ENCODE data around the gene CPT1C. TPM values are rescaled to one million over a fixed set of nuclear protein-coding genes. Genes with fewer than 3 reads are reported as not detected.

Gene CPT1C
- total RNA-seq, 4 donors from 2014 or later = 0.97 to 3.3 (median 1.8) TPM

DNA sequence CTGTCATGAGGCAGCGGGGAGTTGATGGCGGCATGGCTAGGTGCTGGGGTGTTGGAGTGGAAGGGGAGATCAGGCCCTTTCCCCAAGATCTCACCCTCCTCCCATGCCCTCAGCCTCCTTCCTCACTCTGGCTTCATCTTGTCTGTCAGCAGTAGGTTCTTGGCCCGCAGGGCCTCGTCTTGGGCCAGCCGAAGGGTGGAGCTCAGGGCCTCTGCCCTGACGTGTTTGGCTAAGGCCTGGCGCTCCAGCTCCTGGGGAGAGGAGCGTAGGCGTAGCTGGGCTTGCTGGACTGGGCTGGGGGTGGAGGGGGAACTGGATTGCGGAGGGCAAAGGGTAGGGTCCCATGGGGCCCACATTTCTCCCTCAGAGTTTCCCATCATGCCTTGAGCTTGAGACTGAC is 49.0 kb downstream of the CPT1C start:
- H3K4me3 ChIP-seq (ENCODE audit: low read depth, poor library complexity, severe bottlenecking) = no peak overlapping the region
- 44 to 69% methylated on average over 10 of the region's 10 CpGs for WGBS, 2 donors
- intact Hi-C loops (cut with DNase I; ENCODE audit: low total_unique reads) = no loop called here
- no peak for TF ChIP-seq POLR2A (IDR thresholded peaks at IDR 0.05)
- TF ChIP-seq, protein P1, sequence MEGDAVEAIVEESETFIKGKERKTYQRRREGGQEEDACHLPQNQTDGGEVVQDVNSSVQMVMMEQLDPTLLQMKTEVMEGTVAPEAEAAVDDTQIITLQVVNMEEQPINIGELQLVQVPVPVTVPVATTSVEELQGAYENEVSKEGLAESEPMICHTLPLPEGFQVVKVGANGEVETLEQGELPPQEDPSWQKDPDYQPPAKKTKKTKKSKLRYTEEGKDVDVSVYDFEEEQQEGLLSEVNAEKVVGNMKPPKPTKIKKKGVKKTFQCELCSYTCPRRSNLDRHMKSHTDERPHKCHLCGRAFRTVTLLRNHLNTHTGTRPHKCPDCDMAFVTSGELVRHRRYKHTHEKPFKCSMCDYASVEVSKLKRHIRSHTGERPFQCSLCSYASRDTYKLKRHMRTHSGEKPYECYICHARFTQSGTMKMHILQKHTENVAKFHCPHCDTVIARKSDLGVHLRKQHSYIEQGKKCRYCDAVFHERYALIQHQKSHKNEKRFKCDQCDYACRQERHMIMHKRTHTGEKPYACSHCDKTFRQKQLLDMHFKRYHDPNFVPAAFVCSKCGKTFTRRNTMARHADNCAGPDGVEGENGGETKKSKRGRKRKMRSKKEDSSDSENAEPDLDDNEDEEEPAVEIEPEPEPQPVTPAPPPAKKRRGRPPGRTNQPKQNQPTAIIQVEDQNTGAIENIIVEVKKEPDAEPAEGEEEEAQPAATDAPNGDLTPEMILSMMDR (IDR thresholded peaks at IDR 0.05) = no peak
- DNase-seq (ENCODE audit: low spot score in 2 of 2) = no peak

DNA sequence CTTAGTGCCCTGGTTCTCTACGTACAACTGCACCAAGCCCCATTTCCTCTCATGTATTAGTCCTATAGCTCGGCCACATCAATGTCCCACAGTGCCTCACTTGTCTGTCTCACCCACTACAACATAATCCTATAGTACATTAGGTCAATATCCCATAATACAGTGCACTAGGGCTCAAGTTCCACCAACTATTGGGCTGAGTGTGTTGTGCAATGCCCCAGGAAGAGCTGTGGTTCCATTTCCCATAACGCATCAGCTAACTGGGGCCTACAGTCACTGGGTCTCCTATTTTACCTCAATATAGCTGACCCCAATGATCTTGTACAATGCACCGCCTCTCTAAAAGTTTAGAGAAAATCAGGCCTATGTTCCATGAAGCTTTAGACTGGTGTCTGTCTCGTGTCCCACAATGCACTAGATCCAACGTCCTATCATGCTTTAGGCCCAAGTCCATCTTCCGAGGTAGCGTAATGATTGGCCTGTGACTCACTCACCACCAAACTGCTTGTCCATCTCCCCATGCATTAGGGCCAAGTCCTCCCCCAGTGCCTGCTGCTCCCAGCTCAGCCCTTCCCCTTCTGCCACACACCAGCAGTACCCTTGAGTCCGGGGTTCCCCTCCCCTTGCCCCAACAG is 50.4 kb downstream of the CPT1C start:
- 90 to 91% methylated on average over 9 of the region's 9 CpGs for WGBS, 2 donors
- intact Hi-C loops (cut with DNase I; ENCODE audit: low total_unique reads) = no loop called here
- no peak overlapping the region for H3K4me3 ChIP-seq (ENCODE audit: low read depth, poor library complexity, severe bottlenecking)
- TF ChIP-seq POLR2A (IDR thresholded peaks at IDR 0.05) = no peak
- TF ChIP-seq, protein P1 (IDR thresholded peaks at IDR 0.05) = no peak
- no peak for DNase-seq (ENCODE audit: low spot score in 2 of 2)

DNA sequence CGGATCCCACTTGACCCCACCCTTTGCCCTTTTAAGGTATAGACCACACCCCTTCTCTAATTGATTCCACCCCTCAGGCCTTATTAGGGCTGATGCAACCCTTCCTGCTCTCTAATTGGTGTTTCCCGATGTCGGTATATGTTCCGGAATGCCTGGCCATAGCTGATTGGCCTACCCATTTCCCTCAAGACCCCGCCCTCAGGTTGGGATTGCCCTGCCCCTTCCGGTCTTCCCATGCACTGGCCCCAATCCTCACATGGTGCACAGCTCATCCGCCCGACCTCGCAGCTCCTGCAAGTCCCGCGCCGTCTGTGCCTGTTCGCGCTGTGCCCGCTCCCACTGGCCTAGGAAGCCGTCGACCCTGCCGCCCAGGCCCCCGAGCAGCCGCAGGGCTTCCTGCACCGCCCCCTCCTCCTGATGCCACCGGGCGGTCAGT is 54.0 kb downstream of the CPT1C start:
- intact Hi-C loops (cut with DNase I; ENCODE audit: low total_unique reads) = no loop called here
- WGBS, 2 donors = 89 to 91% methylated on average over 22 to 23 of the region's 23 CpGs
- no peak overlapping the region for H3K4me3 ChIP-seq (ENCODE audit: low read depth, poor library complexity, severe bottlenecking)
- no peak for DNase-seq (ENCODE audit: low spot score in 2 of 2)
- TF ChIP-seq POLR2A (IDR thresholded peaks at IDR 0.05) = no peak
- TF ChIP-seq, protein P1 (IDR thresholded peaks at IDR 0.05) = no peak

DNA sequence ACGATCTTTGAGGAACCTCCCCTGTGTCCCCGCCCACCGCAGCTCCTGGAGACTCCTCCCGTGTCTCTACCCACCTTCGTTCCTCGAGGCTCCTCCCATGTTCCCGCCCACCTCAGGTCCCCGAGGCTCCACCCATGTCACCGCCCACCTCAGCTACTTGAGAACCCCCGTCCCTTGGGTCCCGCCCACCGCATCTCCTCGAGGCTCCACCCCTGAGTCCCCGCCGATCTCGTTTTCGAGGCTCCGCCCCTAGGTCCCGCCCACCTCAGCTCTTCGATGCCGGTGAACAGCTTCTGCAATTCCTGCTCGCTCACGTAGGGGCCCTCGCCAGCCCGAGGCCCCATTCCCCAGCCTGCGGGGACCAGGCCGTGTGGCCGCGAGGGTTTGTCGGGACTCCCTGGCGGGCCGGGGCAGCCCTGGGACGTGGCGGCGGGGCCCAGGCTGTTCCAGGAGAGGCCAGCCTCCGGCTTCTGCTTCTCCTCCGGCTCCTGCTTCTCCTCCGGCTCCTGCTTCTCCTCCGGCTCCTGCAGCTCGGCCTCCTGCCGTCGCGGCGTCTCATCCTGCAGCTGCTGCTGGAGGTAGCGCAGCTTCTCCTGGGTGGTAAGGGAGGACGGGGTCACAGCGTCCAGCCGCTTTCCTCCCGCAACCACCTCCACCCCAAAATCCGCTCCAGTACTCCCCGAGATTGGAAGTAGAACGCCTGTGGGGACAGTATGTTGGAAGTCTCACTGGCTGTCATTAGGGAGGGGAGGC is 55.5 kb downstream of the CPT1C start:
- no peak overlapping the region for H3K4me3 ChIP-seq (ENCODE audit: low read depth, poor library complexity, severe bottlenecking)
- TF ChIP-seq POLR2A (IDR thresholded peaks at IDR 0.05) = no peak
- TF ChIP-seq, protein P1 (IDR thresholded peaks at IDR 0.05) = no peak
- WGBS, 2 donors = 56 to 65% methylated on average over 50 to 52 of the region's 52 CpGs
- peak in 1 of 2 donors; percentile 88 for DNase-seq (ENCODE audit: low spot score in 2 of 2)
- intact Hi-C loops (cut with DNase I; ENCODE audit: low total_unique reads) = no loop called here

DNA sequence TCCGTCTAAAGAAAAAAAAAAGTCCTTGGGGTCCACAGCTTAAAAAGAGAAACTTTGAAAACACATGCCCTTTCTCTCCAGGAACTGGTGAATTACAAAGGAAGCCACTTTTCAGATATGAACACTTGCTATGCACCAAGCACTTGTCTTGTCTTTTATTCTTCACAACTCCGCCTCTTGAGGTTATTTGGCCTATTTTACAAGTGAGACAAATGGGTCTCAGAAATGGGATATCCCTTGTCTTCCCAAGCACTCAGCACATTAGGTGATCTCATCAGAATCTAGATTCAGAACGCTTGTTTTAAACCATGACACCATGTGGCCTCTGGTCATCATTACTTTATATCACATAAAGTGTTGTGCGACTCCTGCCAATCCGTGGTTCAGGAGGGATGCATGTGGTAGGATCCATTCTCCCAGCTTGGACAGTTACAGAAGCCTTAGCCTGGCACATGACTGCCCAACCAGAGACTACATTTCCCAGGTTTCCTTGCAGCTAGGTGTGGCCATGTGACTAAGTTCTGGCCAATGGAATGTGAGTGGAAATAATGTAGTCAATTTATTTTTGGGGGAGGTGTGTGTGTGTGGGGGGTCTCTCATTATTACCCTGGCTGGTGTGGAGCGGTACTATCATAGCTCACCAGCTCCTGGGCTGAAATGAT is 58.3 kb downstream of the CPT1C start:
- 72 to 85% methylated on average over 6 of the region's 6 CpGs for WGBS, 2 donors
- H3K4me3 ChIP-seq (ENCODE audit: low read depth, poor library complexity, severe bottlenecking) = no peak overlapping the region
- intact Hi-C loops (cut with DNase I; ENCODE audit: low total_unique reads) = no loop called here
- no peak for DNase-seq (ENCODE audit: low spot score in 2 of 2)
- no peak for TF ChIP-seq POLR2A (IDR thresholded peaks at IDR 0.05)
- TF ChIP-seq, protein P1 (IDR thresholded peaks at IDR 0.05) = no peak

All from lower leg skin (tissue), 4 donors.